NCI-H187 (cell line): ENCODE data around the gene COLGALT1.
"Not testable (repeated sequence)": the region's sequence is repeated elsewhere in the genome, so short reads cannot be mapped to it uniquely, and the experiment has no call there.

Experiments used
- DNase-seq, 2 experiments: peaks; one replicate each; lab custom pipeline; 2025; lab: John Stamatoyannopoulos, UW

COLGALT1 gene

GRCh38 chr19:17534767-17535166 lies 20.7 kb upstream of the COLGALT1 start:
- no peak for DNase-seq

GRCh38 chr19:17536955-17537354 lies 18.5 kb upstream of the COLGALT1 start:
- no peak for DNase-seq

- no peak for DNase-seq
Measured at GRCh38 chr19:17538684-17539237, 16.7 kb upstream of the COLGALT1 start.

GRCh38 chr19:17539238-17540117 lies 16.0 kb upstream of the COLGALT1 start:
- peak; percentile 64 to 84 for DNase-seq

GRCh38 chr19:17540174-17540573 lies 15.3 kb upstream of the COLGALT1 start:
- no peak for DNase-seq

- DNase-seq, result no peak
Measured at GRCh38 chr19:17541184-17541759, 14.2 kb upstream of the COLGALT1 start.

- no peak for DNase-seq
Measured at GRCh38 chr19:17542042-17542441, 13.4 kb upstream of the COLGALT1 start.

- DNase-seq, result no peak
Measured at GRCh38 chr19:17542793-17543582, 12.5 kb upstream of the COLGALT1 start.

GRCh38 chr19:17543986-17544385 lies 11.5 kb upstream of the COLGALT1 start:
- no peak for DNase-seq

- DNase-seq, result no peak
Measured at GRCh38 chr19:17544418-17544817, 11.0 kb upstream of the COLGALT1 start.

GRCh38 chr19:17548145-17548544 lies 7.3 kb upstream of the COLGALT1 start:
- DNase-seq, result no peak

GRCh38 chr19:17549085-17549740 lies 6.2 kb upstream of the COLGALT1 start:
- no peak for DNase-seq

- no peak for DNase-seq
Measured at GRCh38 chr19:17550076-17550667, 5.3 kb upstream of the COLGALT1 start.

GRCh38 chr19:17552735-17553134 lies 2.7 kb upstream of the COLGALT1 start:
- DNase-seq, result not testable (repeated sequence)

- DNase-seq, result no peak
Measured at GRCh38 chr19:17553256-17553655, 2.2 kb upstream of the COLGALT1 start.

- no peak for DNase-seq
Measured at GRCh38 chr19:17554968-17555479, 425 bp upstream of the COLGALT1 start.

GRCh38 chr19:17555929-17556813 lies 722 bp downstream of the COLGALT1 start:
- DNase-seq, result no peak

- no peak for DNase-seq
Measured at GRCh38 chr19:17556995-17557394, 1.5 kb downstream of the COLGALT1 start.

GRCh38 chr19:17557466-17557865 lies 2.0 kb downstream of the COLGALT1 start:
- no peak for DNase-seq

- DNase-seq, result no peak
Measured at GRCh38 chr19:17560205-17560595, 4.8 kb downstream of the COLGALT1 start.
